Nephron (organoid): ENCODE data around the gene LIX1.

Source experiments
- H3K27ac Mint-ChIP-seq, 3 experiments: 2 replicates each; pipeline ENCODE4 v1.8.0; 2020; ENCODE audit warnings: mixed read lengths in 3 of 3, mild to moderate bottlenecking in 2 of 3, moderate library complexity in 1 of 3
- H3K27me3 Mint-ChIP-seq: 2 replicates; pipeline ENCODE4 v1.8.0; 2021; ENCODE audit warnings: low read depth, mild to moderate bottlenecking, moderate library complexity, mixed read lengths
- H3K36me3 Mint-ChIP-seq: 2 replicates; pipeline ENCODE4 v1.8.0; 2020; ENCODE audit warnings: low read depth, mixed read lengths
- H3K4me1 Mint-ChIP-seq: 2 replicates; pipeline ENCODE4 v1.8.0; 2020; ENCODE audit warnings: mixed read lengths
- H3K4me3 Mint-ChIP-seq, 3 experiments: 2 replicates each; pipeline ENCODE4 v1.8.0; 2020; ENCODE audit warnings: mild to moderate bottlenecking in 3 of 3, mixed read lengths in 3 of 3, moderate library complexity in 2 of 3
- H3K9me3 Mint-ChIP-seq: 2 replicates; pipeline ENCODE4 v1.8.0; 2020; ENCODE audit warnings: mixed read lengths
- TF ChIP-seq, protein P1 (sequence below), 3 experiments: fragments of 200-600 bp; sonication (generic); IDR thresholded peaks; one replicate each; pipeline ENCODE4 v1.5.0; 2021; ENCODE audit warnings: antibody characterized with exemption in 3 of 3; ENCODE audit not compliant: unreplicated experiment in 3 of 3

LIX1 gene

DNA sequence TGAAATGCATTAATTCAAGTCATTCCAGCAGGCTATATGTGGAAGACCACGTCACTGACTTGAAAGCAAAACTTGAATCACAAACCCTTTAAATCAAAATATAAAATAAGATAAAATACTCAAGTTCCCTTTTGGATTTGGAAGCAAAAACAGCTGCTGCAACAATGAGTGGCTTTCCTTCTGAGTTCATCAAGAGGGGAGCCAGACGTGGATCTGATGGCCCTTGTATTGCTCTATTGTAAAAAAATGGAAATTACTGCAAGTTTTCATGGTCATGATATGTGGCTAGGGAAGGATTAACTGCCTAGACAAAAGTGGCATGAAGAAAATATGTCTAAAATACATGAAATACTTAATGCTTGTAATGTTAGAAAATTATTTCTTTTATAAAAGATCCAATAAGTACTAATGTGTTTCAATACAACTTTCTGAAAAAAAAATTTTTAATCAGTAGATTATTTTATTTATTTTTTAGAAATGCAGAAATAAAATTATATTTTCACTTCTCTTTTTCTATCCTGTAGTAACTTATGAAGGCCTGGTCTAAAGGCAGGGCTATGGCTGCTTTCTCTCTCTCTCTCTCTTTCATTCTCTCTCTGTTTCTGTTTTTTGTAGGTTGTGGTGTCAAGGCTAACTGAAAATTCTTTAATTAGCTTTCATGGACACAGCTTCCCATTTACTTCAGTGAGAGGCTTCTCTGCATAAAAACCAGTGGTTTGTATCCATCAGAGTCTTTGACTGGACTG, 24.0 kb downstream of the LIX1 start:
- TF ChIP-seq, protein P1, sequence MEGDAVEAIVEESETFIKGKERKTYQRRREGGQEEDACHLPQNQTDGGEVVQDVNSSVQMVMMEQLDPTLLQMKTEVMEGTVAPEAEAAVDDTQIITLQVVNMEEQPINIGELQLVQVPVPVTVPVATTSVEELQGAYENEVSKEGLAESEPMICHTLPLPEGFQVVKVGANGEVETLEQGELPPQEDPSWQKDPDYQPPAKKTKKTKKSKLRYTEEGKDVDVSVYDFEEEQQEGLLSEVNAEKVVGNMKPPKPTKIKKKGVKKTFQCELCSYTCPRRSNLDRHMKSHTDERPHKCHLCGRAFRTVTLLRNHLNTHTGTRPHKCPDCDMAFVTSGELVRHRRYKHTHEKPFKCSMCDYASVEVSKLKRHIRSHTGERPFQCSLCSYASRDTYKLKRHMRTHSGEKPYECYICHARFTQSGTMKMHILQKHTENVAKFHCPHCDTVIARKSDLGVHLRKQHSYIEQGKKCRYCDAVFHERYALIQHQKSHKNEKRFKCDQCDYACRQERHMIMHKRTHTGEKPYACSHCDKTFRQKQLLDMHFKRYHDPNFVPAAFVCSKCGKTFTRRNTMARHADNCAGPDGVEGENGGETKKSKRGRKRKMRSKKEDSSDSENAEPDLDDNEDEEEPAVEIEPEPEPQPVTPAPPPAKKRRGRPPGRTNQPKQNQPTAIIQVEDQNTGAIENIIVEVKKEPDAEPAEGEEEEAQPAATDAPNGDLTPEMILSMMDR (IDR thresholded peaks at IDR 0.05; ENCODE audit: unreplicated experiment in 3 of 3): no peak
- H3K4me1 Mint-ChIP-seq: peaks cover 33% of the 10 kb centered on the region
- no peak overlapping the region for H3K4me3 Mint-ChIP-seq
- no peaks in the 10 kb centered on the region for H3K9me3 Mint-ChIP-seq
- peaks cover 6% of the 10 kb centered on the region for H3K36me3 Mint-ChIP-seq
- peaks cover 3% of the 10 kb centered on the region for H3K27me3 Mint-ChIP-seq
- H3K27ac Mint-ChIP-seq: peak overlapping the region; percentile 64 to 76 (median 68)

DNA sequence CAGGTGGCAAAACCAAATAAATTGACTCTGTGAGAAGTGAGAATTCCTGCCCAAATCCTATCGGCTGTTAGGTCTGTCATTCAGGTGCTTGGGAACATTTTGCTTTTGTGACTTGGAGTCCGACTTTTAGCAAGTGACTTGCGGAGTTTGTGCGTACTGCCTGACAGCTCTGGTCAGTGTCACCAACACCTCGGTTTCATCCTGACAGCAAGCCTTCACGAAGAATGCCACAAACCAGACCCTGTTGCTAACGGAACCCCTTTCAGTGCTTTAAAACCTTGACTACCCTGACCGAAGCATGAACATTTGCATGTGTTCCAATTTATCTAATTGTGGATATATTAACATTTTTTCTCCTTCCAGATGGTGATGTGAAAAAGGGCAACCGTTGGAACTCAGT, 26.5 kb downstream of the LIX1 start:
- no peaks in the 10 kb centered on the region for H3K9me3 Mint-ChIP-seq
- peaks cover 7% of the 10 kb centered on the region for H3K27me3 Mint-ChIP-seq
- H3K4me1 Mint-ChIP-seq: peaks cover 51% of the 10 kb centered on the region
- H3K27ac Mint-ChIP-seq: peak overlapping the region in 1 of 3 experiments; percentile 59
- H3K4me3 Mint-ChIP-seq: no peak overlapping the region
- TF ChIP-seq, protein P1 (IDR thresholded peaks at IDR 0.05; ENCODE audit: unreplicated experiment in 3 of 3): no peak
- H3K36me3 Mint-ChIP-seq: no peaks in the 10 kb centered on the region

DNA sequence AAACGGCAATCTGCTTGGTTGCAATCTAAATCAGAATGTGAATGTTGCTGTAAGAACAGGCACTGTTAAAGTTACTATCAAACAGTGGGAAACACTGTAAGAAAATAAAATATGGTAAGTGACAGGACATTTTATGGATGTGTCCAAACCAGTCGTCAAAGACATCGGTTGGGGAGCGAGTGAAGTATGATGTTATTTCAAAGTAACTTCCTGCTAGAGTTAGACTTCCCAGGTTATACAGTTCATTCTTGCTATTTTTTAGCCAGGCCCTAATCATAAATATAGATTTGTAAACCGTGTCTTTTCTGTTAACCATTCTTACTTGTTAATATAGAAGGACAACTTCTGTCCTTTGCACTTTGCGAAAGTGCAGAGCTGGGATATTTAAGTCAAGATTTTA, 30.2 kb downstream of the LIX1 start:
- no peaks in the 10 kb centered on the region for H3K36me3 Mint-ChIP-seq
- peaks cover 35% of the 10 kb centered on the region for H3K4me1 Mint-ChIP-seq
- no peak overlapping the region for H3K4me3 Mint-ChIP-seq
- TF ChIP-seq, protein P1 (IDR thresholded peaks at IDR 0.05; ENCODE audit: unreplicated experiment in 3 of 3): no peak
- no peaks in the 10 kb centered on the region for H3K9me3 Mint-ChIP-seq
- peaks cover 7% of the 10 kb centered on the region for H3K27me3 Mint-ChIP-seq
- peak overlapping the region; percentile 18 to 68 (median 19) for H3K27ac Mint-ChIP-seq

DNA sequence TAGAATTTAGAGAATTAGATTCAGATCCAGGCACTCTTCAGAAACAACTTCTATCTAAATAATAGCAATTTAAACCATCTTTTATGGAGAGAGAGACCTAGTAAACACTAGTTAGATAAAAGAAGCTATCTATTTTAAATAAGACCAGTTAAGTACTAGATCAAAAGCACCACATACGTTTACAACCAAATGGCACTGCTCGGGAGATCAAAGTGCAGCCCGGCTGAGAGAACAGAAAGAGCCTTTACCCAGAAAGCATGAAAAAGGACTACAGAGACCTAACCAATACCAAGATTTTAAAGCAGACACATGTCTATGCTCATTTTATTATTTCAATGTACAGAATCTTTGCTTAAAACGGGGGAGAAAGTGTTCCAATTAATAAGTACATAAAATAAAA, 30.8 kb downstream of the LIX1 start:
- peaks cover 29% of the 10 kb centered on the region for H3K4me1 Mint-ChIP-seq
- H3K27me3 Mint-ChIP-seq: peaks cover 7% of the 10 kb centered on the region
- TF ChIP-seq, protein P1 (IDR thresholded peaks at IDR 0.05; ENCODE audit: unreplicated experiment in 3 of 3): no peak
- no peaks in the 10 kb centered on the region for H3K9me3 Mint-ChIP-seq
- no peaks in the 10 kb centered on the region for H3K36me3 Mint-ChIP-seq
- no peak overlapping the region for H3K4me3 Mint-ChIP-seq
- peak overlapping the region; percentile 18 to 68 (median 19) for H3K27ac Mint-ChIP-seq

DNA sequence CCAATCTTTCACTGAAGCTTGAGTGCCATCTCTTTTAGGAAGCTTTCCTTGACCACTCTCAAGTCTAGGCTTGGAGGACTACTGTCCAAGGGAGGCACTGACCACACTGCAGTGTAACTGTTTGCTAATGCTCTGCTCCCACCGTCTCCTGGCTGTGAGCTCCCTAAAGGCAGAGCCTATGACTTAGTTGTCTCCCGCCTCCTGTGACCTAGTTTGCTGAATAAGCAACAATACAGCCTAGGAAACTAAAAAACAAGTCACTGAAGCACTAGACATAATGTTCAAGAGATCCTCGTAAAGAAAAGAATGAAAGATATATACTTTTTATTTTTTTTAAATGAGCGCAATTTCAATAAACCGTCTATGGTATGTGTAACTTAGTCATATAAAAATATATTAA, 31.4 kb downstream of the LIX1 start:
- Mint-ChIP-seq H3K9me3 (no peaks in the 10 kb centered on the region), H3K4me1 (peaks cover 27% of the 10 kb centered on the region)

More for the DNA sequence above, 31.4 kb downstream of the LIX1 start:
- TF ChIP-seq, protein P1 (IDR thresholded peaks at IDR 0.05; ENCODE audit: unreplicated experiment in 3 of 3): no peak
- Mint-ChIP-seq H3K27ac (no peak overlapping the region), H3K4me3 (no peak overlapping the region), H3K27me3 (peaks cover 7% of the 10 kb centered on the region), H3K36me3 (no peaks in the 10 kb centered on the region)
